MV-4-11 (cell line): ENCODE data around the gene WNT5B.
"Not testable (repeated sequence)": the region's sequence is repeated elsewhere in the genome, so short reads cannot be mapped to it uniquely, and the experiment has no call there.

Experiments
- DNase-seq: peaks from one replicate; lab custom pipeline; 2025; lab: John Stamatoyannopoulos, UW

The WNT5B gene

DNA sequence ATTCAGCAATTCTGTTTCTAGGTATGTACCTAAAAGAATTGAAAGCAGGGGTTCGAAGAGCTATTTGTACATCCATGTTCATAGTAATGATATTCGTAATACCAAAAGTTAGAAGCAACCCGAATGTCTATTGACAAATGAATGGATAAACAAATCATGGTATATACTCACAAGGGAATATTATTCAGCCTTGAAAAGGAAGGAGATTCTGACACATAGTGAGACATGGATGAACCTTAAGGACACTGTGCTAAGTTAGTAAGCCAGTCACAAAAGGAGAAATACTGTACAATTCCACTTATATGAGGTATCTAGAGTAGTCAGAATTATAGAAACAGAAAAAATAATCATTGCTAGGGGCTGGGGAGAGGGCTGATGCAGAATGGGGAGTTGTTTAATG is 30.3 kb upstream of the WNT5B start:
- DNase-seq, result no peak

GRCh38 chr12:1602706-1603105 is 26.3 kb upstream of the WNT5B start:
- DNase-seq, result not testable (repeated sequence)

DNA sequence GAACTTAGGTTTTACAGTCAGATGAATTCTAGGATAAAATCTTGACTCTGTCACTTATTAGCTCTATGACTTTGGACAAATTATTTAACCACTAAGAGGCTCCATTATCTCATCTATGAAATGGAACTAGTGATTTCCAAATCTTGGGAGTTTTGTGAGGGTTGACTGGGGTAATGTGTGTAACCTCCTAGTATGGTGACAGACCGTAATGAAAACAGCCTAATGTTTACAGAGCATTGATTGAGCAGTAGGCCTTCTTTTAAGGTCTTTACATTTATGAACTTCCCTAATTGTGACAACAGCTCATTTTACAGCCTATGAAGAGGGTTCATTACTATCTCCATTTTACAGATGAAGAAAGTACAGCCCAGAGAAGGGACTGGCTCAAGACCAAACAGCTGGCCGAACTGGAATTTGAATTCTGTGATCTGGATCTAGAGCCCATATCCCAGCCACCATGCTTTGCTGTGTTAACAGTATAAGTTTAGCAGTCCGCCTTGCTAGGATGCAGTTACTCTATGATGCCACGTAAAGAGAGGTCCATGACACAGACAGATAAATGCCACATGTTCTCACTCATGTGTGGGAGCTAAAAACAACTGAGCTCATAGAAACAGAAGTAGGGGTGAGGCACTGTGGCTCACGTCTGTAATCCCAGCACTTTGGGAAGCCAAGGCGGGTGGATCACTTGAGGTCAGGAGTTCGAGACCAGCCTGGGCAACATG is 25.6 kb upstream of the WNT5B start:
- DNase-seq, result no peak

GRCh38 chr12:1604464-1604863 is 24.6 kb upstream of the WNT5B start:
- no peak for DNase-seq

- DNase-seq, result peak; percentile 78
Measured at GRCh38 chr12:1605129-1606020, 23.7 kb upstream of the WNT5B start.

DNA sequence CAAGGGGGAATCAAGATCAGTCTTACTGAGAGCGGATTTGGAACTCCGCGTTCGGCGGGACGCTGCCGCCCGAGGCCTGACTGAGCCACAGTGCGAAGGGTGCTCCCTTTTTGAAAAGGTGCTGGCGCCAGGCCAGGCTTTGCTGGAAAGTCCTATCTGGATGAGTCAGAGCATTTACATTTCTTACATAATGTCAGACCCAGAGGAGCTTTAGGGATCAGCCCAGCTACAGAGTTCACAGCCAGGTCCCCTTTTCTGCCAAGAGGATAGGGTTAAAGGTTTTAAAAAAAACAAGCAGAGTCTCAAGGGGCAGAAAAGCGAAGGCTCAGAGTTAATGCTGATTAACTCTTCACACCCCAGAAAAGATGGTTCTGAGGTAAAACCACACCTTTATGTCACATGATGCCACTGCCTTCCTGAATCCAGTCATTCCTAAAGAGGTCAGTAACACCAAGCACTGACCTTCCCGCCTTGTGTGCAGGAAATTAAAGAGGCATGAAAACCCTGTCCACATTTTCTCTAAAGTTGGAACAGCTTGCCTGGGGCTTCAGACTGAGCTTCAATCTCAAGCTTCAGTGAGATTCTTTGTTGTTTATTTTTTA is 22.9 kb upstream of the WNT5B start:
- peak; percentile 92 for DNase-seq

- peak; percentile 36 for DNase-seq
Measured at GRCh38 chr12:1607940-1608712, 20.9 kb upstream of the WNT5B start.

GRCh38 chr12:1608713-1609119 is 20.3 kb upstream of the WNT5B start:
- DNase-seq, result peak; percentile 54

DNA sequence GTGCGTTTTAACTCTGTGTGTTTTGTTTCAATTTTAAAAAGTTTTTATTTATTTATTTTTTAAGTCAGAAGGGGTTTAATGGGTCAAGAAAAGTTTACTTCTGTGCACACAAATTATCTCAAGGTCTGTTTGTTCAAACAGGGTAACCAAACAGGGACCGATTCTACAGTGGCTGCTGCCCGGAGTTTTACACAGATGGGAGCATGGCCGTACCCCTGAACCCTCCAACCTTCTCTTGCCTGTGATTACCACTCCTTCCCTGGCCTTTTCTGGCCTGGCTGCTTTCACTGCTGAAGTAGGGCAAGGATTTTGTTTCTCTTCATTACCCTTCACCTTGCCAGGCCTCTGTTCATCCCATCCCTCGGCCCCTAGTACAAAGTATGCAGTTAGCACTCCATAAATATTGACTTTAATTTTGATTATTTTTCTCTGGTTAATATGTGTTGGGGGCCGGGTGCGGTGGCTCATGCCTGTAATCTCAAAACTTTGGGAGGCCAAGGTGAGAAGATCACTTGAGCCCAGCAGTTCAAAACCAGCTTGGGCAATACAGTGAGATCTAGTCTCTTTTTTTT is 18.9 kb upstream of the WNT5B start:
- no peak for DNase-seq

- no peak for DNase-seq
Measured at GRCh38 chr12:1611803-1612572, 17.0 kb upstream of the WNT5B start.

DNA sequence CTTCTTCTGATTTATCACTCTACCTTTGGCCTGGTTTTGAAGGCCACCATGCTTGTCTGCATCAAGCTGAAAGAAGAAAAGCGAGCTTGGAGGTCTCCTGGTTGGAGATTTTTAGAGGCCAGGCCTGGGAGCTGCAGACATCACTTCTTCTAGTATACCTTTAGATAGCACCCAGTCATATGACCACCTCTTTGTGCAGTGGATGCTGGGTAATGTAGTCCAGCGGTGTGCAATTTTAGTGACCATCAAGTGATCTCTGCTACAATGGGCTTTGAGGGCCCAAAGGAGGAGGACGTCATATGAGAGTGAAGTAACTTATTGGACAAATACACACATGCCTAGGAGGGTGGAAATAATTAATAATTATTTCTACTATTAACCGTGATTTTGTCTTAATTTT is 15.2 kb upstream of the WNT5B start:
- DNase-seq, result no peak

- no peak for DNase-seq
Measured at GRCh38 chr12:1614360-1614759, 14.7 kb upstream of the WNT5B start.

- DNase-seq, result peak; percentile 86
Measured at GRCh38 chr12:1616233-1617066, 12.6 kb upstream of the WNT5B start.

DNA sequence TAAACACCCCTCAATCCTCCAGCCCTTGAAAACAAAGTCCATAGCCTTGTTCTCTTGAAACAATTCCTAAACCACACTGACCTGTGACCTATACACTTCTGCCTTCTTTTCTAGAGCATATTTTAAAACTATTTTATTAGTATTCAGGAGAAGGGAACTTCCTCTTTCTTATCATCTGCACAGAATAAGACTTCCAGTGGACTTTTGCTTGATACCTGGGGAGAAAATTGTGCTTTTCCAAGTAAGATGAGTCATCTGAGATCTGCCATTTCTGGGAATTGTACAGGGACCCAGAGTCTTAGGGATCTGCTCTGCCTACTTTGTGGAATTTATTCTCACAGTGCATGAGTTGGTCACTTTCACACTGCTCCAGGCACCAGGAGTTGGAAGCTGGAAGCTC is 10.5 kb upstream of the WNT5B start:
- DNase-seq, result peak; percentile 40

DNA sequence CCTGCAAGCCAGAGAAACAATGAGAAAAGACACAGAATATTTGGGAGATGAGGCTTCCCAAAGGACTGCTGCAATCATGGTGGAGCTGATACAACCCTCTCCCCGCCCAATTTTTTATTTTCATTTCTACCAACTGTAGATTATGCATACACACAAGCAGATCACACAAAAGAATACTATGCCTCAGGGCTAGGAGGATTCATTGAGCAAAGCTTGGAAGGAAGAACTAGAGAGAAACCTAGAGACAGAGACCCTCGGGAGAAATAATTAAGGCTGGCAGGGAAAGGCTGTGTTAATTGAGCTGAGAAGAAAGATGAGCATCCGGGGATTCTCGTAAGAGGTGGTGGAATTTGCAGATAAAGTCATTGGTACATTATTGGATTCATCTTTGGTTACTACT is 9.9 kb upstream of the WNT5B start:
- no peak for DNase-seq

DNA sequence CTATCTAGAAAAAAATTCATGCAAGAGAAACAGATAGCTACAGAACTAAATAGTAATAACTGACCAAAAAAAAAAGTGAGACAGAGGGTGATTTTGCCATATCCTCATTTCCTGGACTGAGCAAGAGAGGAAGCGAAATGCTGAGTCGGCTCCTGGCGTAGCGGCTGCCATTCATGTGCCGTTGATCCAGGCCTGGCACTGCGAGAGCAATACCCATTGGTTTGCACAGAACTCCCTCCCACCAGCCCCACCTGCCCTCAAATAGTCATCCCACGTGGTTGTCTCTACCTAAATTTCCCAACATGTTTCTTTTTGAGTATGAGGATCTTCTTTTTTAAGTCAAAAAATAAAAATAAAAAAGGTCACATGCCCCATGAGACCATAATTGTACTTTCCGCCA is 9.4 kb upstream of the WNT5B start:
- peak; percentile 85 for DNase-seq

- DNase-seq, result no peak
Measured at GRCh38 chr12:1620092-1620491, 8.9 kb upstream of the WNT5B start.

DNA sequence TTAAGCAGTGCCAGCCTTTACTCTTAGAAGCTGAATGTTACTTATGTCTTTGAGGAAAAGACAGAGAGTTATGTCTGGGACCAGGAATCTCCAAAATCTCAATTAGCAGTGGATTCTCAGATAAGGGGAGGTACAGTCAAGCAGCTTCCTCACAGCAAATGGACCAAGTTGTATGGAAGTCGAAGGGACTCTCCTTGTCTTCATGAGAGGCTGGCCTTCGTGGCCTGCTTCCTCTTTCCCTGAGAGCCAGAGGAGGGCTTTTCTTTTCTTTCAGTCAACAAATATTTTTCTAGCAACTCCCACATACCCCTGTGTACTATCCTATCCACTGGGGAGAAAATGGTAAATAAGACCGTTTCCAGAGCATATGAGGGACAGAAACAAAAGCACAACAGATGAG is 6.6 kb upstream of the WNT5B start:
- no peak for DNase-seq

- no peak for DNase-seq
Measured at GRCh38 chr12:1629338-1630132, 504 bp downstream of the WNT5B start.
